NOMO-1 treated with DMSO at 0.1 percent for 48 hours (cell line): ENCODE results near the gene MYL12B.

Experiments used
- DNase-seq: peaks from one replicate; lab custom pipeline; 2025; ENCODE audit not compliant: unreplicated experiment; lab: John Stamatoyannopoulos, UW

The MYL12B gene

DNA sequence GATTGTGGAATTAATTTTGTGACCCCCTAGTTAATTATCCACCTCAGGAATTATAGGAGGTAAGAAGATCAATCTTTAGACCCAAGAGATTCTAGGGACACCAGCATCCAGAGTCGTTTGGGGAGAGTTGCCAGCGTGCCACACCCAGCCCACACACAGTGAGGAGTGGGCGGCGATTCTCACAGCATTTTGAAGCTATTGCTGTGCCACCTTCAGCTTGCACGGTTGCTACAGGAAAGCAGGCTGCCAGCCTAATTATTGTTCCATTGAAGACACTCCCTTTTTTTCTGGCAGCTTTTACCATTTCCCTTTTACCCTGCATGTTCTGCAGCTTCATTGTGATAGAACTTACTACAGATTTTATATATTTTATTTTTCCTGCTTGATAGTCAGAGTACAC is 27.5 kb upstream of the MYL12B start:
- no peak for DNase-seq

DNA sequence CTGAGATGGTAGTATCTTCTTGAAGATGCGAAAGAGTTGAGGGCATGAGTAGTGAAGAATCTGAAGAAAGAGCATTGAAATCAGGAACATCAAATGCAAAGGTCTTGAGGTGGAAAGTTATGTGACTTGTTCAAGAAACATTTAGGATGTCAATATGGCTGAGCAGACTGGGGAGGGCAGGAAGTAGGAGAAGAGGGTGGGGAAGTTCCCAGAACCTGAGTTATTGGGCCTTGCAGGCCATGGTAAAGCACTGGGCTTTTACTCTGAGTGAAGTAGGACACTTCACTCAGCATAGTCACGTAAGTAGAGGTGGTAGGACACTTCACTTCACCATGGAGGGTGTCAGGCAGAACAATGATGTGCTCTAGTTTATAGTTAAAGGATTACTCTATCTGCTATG is 26.1 kb upstream of the MYL12B start:
- no peak for DNase-seq

DNA sequence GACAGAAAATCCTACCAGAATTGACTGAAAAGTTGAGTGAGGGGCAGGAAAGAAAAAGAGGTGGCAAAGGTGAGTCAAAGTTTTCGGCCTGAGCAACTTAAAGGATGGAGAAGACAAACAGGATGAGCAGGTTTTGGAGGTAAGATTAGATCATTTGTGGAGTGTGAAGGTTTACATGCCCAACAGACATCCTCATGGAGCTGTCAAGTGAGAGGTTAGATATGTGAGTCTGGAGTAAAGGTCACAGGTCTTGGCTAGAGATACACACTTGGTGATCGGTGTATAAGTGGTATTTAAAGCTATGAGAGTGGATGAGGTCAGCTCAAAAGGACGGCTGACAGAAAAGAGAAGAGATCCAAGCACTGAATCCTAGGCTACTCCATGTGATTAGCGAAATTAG is 25.5 kb upstream of the MYL12B start:
- DNase-seq, result no peak

DNA sequence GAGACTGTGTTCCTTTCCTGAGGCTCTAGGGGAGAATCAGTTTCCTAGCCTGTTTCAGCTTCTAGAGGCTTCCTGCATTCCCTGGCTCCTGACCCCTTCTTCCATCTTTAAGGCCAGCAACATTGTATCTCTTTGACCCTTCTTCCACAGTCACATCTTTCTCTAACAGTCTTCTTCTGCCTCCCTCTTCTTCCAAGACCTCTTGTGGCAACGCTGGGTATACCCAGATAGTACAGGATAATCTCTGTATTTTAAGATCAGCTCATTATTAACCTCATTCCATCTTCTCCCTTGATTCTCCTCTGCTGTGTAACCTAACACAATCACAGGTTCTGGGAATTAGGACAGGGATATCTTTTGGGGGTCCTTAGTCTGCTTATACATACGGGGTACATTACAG is 23.2 kb upstream of the MYL12B start:
- no peak for DNase-seq

DNA sequence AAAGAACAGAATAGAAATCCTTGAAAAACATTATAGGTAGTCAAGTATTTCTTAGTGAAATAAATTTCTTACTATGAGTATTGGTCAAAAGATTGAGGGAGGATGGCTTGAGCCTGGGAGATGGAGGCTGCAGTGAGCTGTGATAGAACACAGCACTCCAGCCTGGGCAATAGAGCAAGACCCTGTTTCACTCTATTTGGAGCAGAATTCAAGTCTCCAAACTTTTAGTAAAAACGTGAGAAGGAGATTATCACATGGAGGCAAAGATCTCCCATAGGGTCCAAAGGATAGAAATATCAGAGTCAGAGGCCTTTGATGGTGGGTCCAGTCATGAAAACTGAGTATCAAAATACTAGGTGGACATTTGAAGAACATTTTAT is 16.8 kb upstream of the MYL12B start:
- no peak for DNase-seq

DNA sequence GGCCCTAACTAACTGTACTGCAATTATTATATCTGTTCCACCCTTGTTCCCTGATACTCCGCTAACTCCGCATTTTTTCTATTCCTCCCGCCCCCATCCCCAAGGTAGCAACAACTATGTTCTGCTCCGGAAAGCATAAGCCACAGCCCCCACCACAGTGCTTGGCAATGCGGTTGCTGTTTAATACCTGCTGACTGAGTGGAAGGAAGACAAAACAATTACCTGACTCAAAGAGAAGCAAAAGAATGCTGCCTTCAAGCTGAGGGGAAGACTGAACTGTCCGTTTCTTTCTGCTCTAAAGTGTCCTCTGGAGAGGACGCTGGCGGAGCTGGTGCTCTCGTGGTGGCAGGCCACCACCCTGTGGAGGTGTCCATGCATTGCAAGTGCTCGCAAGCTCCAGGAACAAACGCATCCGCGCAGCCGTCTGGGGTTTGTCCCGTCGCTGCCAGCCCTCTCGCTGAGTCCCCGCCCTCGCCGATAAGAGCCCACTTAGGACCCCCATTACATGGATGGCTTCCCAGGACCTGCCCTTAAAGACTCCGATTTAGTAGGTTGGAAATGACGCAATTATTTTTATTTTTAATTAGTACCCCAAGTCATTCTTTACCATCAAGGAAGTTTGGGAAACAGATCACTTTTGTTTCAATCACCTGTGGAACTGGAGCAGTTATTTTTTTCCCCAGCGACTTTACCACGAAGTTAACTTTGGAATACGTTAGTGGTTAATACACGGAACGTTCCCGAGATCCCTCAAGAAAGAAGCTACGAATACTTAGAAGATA is 15.9 kb upstream of the MYL12B start:
- DNase-seq, result peak; percentile 85

DNA sequence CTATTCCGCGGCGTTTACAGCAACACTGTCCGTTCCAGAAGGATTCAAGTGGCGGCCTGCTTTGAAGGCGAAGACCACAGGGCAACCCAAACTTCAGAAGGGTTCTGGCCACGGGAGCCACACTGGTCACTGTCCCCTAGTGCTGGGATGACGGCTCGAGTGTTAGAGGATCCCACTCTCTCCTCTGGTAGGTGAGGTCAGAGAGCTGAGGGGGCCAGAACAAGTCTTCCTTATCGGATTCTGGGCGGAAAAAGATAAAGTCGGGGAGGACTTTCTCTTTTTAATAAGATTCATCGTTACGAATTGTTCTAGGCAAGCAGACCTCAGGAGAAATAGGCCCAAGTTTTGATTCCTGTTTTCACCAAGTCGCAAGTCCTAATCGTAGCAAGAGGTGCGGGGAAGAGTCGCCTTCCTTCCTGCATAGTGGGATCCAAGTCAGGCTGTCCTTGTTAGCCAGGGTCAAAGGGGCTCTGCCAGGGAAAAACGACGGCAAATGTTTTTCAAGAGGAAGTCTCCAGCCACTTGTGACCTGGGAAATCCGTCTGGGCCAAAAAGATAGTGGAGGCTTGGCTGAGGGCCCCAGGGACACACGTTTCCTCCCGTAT is 15.2 kb upstream of the MYL12B start:
- peak; percentile 52 for DNase-seq

DNA sequence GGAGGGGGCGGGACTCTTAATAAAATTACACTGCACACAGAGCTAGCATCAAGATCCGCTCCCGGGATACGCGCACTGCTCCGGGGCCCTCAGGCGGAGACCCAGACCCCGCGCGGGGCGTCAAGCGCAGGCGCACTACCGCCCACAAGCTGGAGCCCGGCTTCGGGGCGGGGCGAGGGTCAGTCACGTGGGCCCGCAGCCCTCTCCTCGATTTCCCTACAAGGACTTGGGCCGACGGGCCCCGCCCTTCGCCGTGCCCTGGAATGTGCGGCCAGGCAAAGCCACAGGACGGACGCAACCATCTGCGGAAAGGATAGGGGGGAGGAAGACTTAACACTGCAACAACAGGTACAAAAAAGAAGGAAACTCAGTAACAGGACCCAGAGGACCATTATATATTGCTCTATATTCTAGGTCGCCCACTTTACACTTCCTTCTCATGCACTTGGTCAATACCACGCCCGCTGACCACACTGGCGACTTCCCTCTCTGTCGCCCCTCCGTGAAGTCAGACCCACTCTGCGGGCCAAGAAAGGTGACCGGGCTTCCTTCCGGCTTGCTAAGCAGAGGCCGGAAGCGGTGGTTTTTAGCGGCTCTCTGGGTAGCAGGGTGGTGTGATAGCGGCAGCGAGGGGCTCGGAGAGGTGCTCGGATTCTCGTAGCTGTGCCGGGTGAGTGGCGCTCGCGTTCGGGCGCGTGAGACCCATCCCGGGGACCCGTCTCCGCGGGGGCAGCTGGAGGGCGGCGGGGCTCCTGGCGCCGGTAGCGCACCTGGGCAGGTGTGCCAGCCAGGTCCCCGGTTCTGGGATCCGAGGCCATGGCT is 14.5 kb upstream of the MYL12B start, which contains the start of gene MYL12A:
MYL12A (plus strand) TSS at position 562 of the 822 bp plus-strand sequence. CDS start 5,447 bp downstream, outside the sequence.
- DNase-seq, result peak; percentile 91

DNA sequence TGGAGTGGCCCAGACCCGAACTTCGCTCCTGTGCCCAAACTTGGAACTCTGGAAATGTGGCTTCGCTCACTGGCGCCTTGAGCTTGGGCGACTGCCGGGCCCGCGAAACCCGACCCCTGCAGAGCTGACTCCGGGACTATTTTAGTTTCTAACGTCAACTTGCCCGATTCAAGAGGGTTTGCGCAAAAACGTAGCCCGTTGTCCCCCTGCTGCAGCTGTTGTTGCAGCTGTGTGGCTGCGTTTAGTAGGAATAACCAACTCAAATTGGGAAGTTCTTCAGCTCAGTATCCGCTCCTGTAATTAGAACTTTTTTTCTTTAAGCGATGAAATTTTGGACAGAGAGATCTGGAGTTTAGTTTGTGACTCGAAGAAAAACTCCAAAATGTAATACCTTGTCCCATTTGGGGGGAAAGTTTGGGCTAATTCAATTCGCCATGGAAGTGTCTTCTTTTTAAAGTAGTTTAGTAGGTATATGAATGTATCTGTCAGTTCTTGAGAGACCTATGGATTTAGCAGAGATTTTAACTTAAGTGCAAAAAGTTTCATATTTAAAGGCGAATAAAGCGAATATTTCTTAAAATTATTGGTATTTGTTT is 13.8 kb upstream of the MYL12B start:
- DNase-seq, result no peak

DNA sequence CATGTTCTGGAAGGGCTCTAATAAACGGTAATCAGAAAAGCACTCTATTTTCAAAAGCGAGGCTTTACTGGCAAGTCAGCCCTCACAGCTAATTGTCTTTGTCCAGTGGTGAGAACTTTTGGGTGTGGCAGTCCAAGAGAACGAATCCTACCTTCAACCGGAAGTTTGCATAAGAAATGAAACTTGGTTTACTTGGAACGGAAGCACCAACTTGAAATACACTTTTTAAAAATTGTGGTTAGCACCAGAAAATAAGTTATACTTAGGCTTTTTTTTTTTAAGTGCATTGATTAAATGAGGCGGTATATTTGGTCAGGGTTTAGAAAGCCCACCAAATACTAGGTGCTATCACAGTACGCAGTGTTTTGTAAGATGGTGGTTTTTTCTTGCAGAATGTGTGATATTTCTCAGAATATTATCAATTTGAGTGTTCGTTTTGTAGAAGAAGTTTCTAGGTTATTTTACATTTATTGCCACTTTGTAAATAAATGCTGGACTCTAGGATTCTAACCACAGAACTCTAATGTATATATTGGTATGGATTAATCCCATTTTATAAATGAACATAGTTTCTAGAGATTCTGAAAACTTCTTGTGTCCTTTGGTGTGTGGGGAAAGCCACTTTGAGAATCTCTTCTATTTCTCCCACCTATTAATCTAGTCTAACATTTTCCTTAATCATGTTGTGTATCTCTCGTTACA is 13.1 kb upstream of the MYL12B start:
- DNase-seq, result peak; percentile 82

DNA sequence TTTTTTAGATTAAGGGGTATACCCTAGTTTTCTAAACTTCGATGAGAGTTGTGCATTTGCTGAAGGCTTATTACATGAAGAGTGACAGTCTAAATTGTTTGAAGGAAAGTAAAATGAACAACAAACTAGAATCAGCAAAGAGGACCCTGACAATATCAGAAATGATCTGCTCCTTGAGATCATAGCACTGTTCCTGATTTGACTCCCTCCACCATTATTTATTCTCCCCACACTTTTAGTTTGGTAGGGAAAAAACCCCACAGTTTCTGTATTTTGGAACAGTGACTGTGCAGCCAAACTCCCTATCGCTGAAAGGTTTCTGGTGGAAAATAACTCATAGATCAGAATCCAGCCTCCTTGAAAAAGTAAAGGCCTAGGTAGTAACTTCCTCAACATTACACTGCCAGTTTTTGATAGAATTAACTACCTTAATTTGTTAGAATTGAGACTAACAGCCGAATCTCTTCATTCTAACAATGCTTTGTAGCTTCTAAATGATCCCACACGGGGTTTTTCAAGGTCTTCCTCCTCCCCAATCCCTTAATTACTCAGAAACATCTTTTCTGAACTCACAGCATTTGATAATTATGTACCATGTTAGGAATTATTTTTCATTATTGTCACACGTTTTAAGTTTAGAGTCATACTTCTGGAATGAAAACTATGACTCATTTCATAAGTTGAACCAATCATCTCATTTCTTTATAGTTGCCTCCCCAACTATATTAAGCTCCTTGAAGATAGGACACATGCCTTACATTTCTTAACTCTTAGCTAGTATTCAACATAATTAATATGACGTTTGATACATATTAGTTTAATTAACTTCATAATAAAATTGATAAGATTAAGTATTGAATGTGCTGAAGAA is 11.5 kb upstream of the MYL12B start:
- DNase-seq, result no peak

DNA sequence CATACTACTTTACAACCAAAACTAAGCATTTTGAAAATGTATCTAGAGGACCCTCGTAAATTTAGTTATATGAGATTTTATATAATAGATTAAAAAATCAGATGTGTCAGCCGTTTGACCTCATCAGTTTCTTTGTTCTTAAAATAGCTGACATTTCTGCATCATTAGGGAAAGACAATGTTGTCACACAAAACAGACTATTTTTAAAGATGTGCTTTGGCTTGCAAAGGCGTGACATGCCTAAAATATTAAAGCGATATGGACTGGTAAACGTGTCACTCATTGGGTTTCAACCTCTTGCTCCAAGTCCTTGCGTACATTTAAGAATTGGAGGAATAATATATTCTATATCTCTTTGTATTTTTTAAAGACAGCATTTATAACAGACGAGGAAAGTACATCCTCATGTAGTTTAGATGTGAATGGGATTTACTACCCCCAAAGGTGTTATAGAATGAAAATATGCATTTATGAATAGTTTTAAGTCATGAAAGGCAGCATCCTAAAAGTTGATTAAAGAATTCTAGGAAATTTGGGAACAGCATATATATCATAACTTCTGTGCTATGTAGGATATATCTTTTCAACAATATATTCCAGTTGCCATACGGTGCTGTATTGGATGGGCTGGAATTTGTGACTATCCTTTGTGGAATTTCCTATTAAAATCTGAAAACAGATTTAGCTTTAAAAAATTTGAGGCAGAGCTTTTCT is 10.5 kb upstream of the MYL12B start:
- DNase-seq, result no peak

DNA sequence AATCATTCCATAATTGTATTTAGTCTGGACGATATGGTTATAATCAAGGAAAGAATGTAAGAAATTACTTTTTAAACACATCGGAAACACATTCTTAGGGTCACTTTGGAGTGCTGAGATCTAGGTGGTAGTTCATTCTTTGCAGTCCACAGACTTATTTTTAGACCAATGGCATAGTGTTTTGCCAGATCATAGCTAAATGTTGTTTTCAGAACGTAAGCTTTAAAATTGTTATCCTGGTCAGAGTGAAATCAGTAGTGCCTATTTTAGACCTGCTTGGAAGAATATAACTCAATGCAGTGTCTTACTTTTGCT is 10.0 kb upstream of the MYL12B start:
- DNase-seq, result no peak

DNA sequence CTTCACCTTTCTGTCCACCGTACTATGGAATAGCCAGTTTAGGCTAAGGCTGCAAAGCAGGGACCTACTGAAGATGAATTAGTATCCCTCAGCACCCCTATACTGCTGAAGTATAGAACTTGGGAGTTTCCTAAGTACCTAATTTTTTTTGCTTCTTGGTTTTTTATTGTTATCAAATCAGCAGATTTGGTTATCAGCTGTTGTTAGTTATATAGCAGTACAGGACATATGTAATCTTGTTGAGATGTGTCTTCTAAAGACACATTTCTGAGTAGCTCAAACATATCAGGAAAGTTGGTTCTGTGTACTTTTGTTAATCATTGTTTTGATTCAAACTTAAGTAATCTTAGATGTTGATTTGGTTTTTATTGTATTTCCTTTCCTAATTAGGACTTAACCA is 9.1 kb upstream of the MYL12B start:
- DNase-seq, result no peak

DNA sequence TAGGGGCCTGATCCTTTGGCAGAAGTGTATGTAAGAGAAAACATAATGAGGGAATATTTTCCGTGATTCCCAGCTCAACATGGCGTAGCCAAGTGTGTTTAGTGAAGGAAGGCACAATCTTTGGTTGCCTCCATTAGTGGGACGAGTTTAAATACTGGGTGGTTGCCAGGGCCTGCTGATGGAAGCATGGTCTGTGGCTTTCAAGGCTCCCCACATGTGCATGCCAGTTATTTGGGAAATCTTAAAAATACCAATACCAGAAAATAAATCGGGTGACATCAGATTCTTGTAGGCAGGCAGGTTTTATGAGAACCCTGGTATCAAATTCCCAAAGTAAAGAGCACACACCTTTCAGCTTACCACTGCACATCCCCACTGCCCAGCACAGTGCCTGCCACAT is 7.2 kb upstream of the MYL12B start:
- DNase-seq, result no peak

DNA sequence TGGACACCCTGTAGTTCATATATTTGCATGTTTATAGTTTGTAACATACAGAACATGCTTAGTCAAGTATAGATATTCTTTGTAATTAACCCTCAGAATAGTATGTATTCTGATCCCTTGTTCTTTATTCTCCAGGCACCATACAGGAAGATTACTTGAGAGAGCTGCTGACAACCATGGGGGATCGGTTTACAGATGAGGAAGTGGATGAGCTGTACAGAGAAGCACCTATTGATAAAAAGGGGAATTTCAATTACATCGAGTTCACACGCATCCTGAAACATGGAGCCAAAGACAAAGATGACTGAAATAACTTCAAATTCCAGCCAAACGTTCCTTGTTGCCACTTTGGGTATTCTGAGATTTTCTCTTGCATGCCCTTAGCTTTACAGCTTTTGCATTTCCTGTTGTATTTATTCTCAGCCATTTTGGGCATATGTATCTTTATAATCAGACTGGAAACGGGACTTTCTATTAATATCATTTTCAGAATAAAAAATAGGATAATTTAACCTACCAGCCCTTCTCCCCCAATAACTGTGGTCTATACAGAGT is 6.2 kb upstream of the MYL12B start:
- peak; percentile 21 for DNase-seq

DNA sequence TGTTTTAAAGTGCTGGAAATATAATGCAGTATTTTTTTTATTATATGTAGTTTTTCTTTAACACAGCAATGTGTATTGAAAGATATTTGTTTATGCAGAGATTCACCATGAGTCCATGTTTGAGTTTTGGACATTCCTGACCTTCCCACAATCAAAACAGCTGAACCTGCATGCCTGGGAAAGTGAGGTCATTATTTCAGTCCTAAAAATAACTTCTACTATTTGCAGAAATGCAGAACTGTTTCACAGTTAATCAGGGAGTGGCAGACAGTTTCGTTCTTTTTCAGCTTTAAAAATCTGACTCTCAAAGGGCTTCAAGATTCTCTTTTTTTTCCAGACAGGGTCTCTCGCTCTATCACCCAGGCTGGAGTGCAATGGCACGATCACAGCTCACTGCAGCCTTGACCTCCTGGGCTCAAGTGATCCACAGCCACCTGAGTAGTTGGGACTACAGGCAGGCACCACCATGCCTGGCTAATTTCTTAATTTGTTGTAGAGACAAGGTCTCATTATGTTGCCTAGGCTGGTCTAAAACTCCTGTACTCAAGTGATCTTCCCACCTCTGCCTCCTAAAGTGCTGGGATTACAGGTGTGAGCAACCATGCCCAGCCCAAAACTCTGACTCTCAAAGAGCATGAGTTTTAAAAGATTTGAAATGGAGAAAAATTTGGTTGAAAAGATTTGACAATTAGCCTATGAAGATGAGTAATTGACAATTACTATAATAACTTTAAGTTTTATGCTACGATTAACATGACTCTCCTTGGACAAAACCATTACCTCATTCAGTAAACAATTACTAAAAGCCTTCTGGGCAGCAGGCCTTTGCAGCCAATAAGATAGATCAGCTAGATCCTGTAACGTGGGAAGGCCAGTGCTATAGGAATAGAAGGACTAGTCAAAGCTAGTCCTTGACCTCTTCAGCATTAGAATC is 5.0 kb upstream of the MYL12B start:
- DNase-seq, result peak; percentile 26

DNA sequence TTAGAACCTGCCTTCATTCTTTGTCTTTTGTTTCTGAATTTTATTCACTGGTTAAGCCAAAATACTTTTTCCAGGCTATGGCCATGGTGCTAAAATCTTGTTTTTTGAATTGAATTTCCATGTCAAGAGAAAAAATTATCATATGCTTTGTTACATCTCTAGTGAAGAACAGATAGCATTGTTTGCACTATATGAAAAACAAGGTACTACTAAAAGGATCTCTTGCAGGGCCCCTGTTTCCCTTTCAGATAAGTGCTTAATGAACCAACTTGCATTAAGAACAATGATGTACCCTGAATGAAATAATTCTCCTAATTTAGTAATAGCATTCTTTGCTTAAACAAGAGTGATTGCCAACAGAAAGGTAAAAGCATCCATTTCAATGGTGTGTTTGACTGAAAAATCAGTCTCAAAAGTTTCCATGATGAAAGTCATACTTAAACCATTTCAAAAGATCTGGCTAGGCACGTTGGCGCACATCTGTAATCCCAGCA is 4.3 kb upstream of the MYL12B start:
- no peak for DNase-seq
